GM12878 (cell line): Measurements from ENCODE around the gene BCKDHA. TPM values are rescaled to one million over a fixed set of nuclear protein-coding genes. Genes with fewer than 3 reads are reported as not detected.

ENCODE experiments used
- ATAC-seq: fragments of 200-7000 bp; cut with Tn5 transposase; 3 replicates; pipeline ENCODE4 v1.9.1; 2020; ENCODE audit warnings: mild to moderate bottlenecking, moderate library complexity
- BruUV-seq: library from RNA; stranded (reverse); fragments of 400-500 nt; replicated peaks from 2 replicates; lab custom pipeline; 2021; lab: Mats Ljungman, UMichigan
- CTCF ChIA-PET: fragments of 300-600 bp; sonication (Branson Sonifier 250); formaldehyde crosslinking; extraction: SDS; loops from one replicate; lab custom pipeline; 2021; ENCODE audit warnings: inconsistent platforms; lab: Yijun Ruan, JAX
- POLR2A ChIA-PET: fragments of 350-600 bp; formaldehyde crosslinking; extraction: SDS; loops from one replicate; lab custom pipeline; 2021; ENCODE audit warnings: inconsistent platforms; lab: Charles Lee
- RAD21 ChIA-PET: fragments of 300-600 bp; sonication (Branson Sonifier 250); formaldehyde crosslinking; loops from one replicate; lab custom pipeline; 2023; ENCODE audit warnings: antibody characterized with exemption; ENCODE audit not compliant: unreplicated experiment; lab: Charles Lee
- SMC1A ChIA-PET: fragments of 300-600 bp; sonication (Branson Sonifier 250); formaldehyde crosslinking; loops from one replicate; lab custom pipeline; 2023; ENCODE audit not compliant: unreplicated experiment, uncharacterized antibody; lab: Charles Lee
- DNase-seq: peaks from one replicate; pipeline ENCODE4 v3.0.0-alpha.2; 2011; ENCODE audit warnings: low read depth, low spot score
- FAIRE-seq: peaks from 3 replicates; lab custom pipeline; 2011; peaks lifted over from hg19 to GRCh38; lab: Jason Lieb, UNC
- H2AFZ ChIP-seq: 2 replicates; pipeline ENCODE4 v1.6.0; 2011; ENCODE audit warnings: low read depth, low read length, control low read depth; ENCODE audit not compliant: control insufficient read depth
- H3K27ac ChIP-seq: 2 replicates; pipeline ENCODE4 v1.5.1; 2011; ENCODE audit warnings: control low read depth; ENCODE audit not compliant: control insufficient read depth, insufficient read depth
- H3K27me3 ChIP-seq, 2 experiments: replicated peaks in 1 of 2; 2 replicates each; pipeline versions ENCODE4 v1.6.0 to v1.6.1; 2011; ENCODE audit warnings: low read length in 1 of 2; ENCODE audit not compliant: control insufficient read depth in 2 of 2, insufficient read depth in 2 of 2
- H3K36me3 ChIP-seq, 2 experiments: 2 replicates each; pipeline ENCODE4 v1.5.1; 2011; ENCODE audit warnings: low read length in 1 of 2; ENCODE audit not compliant: control insufficient read depth in 2 of 2, insufficient read depth in 2 of 2
- H3K4me1 ChIP-seq: 2 replicates; pipeline ENCODE4 v1.6.1; 2011; ENCODE audit warnings: mild to moderate bottlenecking, low read length, moderate library complexity, mixed read lengths; ENCODE audit not compliant: control insufficient read depth, insufficient read depth
- H3K4me2 ChIP-seq: 2 replicates; pipeline ENCODE4 v1.6.0; 2011; ENCODE audit warnings: control low read depth; ENCODE audit not compliant: control insufficient read depth, insufficient read depth
- H3K4me3 ChIP-seq: fragments of 200-600 bp; sonication (generic); 2 replicates; pipeline ENCODE4 v1.5.1; 2016
- H3K79me2 ChIP-seq: 2 replicates; pipeline ENCODE4 v1.6.0; 2011; ENCODE audit warnings: low read length; ENCODE audit not compliant: control insufficient read depth, insufficient read depth
- H3K9ac ChIP-seq: 2 replicates; pipeline ENCODE4 v1.8.0; 2011; ENCODE audit warnings: low read length, control low read depth, mixed read lengths; ENCODE audit not compliant: control insufficient read depth, insufficient read depth
- H3K9me3 ChIP-seq: replicated peaks from 3 replicates; pipeline ENCODE4 v1.5.1; 2011; ENCODE audit warnings: mild to moderate bottlenecking, low read length; ENCODE audit not compliant: control insufficient read depth, insufficient read depth
- H4K20me1 ChIP-seq: 2 replicates; pipeline ENCODE4 v1.6.0; 2011; ENCODE audit not compliant: control insufficient read depth, insufficient read depth
- CHD2 ChIP-seq: IDR thresholded peaks from 2 replicates; pipeline ENCODE4 v1.6.1; 2011; ENCODE audit warnings: low read depth, low read length, improper control_type of control experiment, borderline replicate concordance
- JUND ChIP-seq: IDR thresholded peaks from 2 replicates; pipeline ENCODE4 v1.6.1; 2012; ENCODE audit warnings: low read depth, mild to moderate bottlenecking, low read length, improper control_type of control experiment, moderate library complexity
- KLF5 ChIP-seq: fragments of 450-650 bp; IDR thresholded peaks from 2 replicates; pipeline ENCODE4 v1.6.1; 2014; ENCODE audit warnings: mild to moderate bottlenecking; ENCODE audit not compliant: partially characterized antibody
- NBN ChIP-seq: fragments of 450-650 bp; IDR thresholded peaks from 2 replicates; pipeline ENCODE4 v1.6.1; 2016
- SMAD1 ChIP-seq: fragments of 450-650 bp; IDR thresholded peaks from 2 replicates; pipeline ENCODE4 v1.6.1; 2018; ENCODE audit warnings: mild to moderate bottlenecking, low read depth; ENCODE audit not compliant: partially characterized antibody
- SPI1 ChIP-seq: IDR thresholded peaks from 2 replicates; pipeline ENCODE4 v1.6.1; 2011; ENCODE audit warnings: low read depth, mild to moderate bottlenecking, low read length, moderate library complexity, borderline replicate concordance; ENCODE audit not compliant: insufficient read depth
- SUPT20H ChIP-seq: IDR thresholded peaks from 2 replicates; pipeline ENCODE4 v1.6.1; 2011; ENCODE audit warnings: low read depth, mild to moderate bottlenecking, low read length, moderate library complexity, borderline replicate concordance; ENCODE audit not compliant: control insufficient read depth
- ZZZ3 ChIP-seq: IDR thresholded peaks from 2 replicates; pipeline ENCODE4 v1.6.1; 2011; ENCODE audit warnings: low read depth; ENCODE audit not compliant: control insufficient read depth, insufficient read length
- WGBS: methylation state at CpG from one replicate; pipeline ENCODE4 v1.1.6; 2016; ENCODE audit warnings: low lambda C conversion rate; ENCODE audit not compliant: insufficient replicate concordance, insufficient coverage; ENCODE audit errors: missing lambda C conversion rate; 5-methylcytosine and 5-hydroxymethylcytosine counted together
- in situ Hi-C: fragments of 300-500 bp; cut with MboI; formaldehyde crosslinking; loops from 9 replicates; pipeline ENCODE4 v1.14.3; 2018; ENCODE audit warnings: mixed read lengths
- intact Hi-C: fragments of 100-400 bp; cut with micrococcal nuclease; formaldehyde crosslinking; loops from one replicate; pipeline ENCODE4 v1.14.2; 2022; ENCODE audit not compliant: unreplicated experiment
- polyA plus RNA-seq, 11 experiments: library from polyadenylated mRNA; depleted of rRNA in 4 of 11; unstranded in 6 of 11; stranded (reverse) in 5 of 11; fragments of >200 nt; fragmentation: Nextera tagmentation in 4 of 11; fragmentation: Illumina TruSeq in 1 of 11; extraction: Ambion mirVana in 4 of 11; extraction: Trizol in 1 of 11; gene quantifications; 1 replicate in 1 of 11; 2 replicates in 10 of 11; pipeline versions ENCODE4 v1.2.1 to v1.2.3, GENCODE V29; 2011 to 2016; ENCODE audit warnings: inconsistent platforms in 2 of 11, missing spikeins in 2 of 11, low read depth in 1 of 11
- total RNA-seq, 4 experiments: library from RNA; depleted of rRNA in 3 of 4; stranded (reverse); fragments of >200 nt in 3 of 4; fragmentation: Illumina TruSeq in 1 of 4; extraction: Trizol in 1 of 4; gene quantifications; 2 replicates each; pipeline versions ENCODE4 v1.2.1 to v1.2.3, GENCODE V29; 2013 to 2021
- TF ChIP-seq, protein P1 (sequence below): fragments of 450-650 bp; IDR thresholded peaks from 2 replicates; pipeline ENCODE4 v1.6.1; 2016; ENCODE audit warnings: mild to moderate bottlenecking, moderate library complexity, borderline replicate concordance
- TF ChIP-seq, protein P2 (sequence below): IDR thresholded peaks from 2 replicates; pipeline ENCODE4 v1.6.1; 2011; ENCODE audit warnings: mild to moderate bottlenecking, low read depth, low read length, moderate library complexity; ENCODE audit not compliant: insufficient replicate concordance
- TF ChIP-seq, protein P3 (sequence below): fragments of 450-650 bp; IDR thresholded peaks from 2 replicates; pipeline ENCODE4 v1.6.1; 2017; ENCODE audit warnings: mild to moderate bottlenecking, moderate library complexity

BCKDHA gene
- total and polyA plus RNA-seq, 10 of the 15 experiments (the other 5 are each of a cell fraction or from before 2014, with no cell fraction given): 9.9 to 107 (median 46.4) TPM

DNA sequence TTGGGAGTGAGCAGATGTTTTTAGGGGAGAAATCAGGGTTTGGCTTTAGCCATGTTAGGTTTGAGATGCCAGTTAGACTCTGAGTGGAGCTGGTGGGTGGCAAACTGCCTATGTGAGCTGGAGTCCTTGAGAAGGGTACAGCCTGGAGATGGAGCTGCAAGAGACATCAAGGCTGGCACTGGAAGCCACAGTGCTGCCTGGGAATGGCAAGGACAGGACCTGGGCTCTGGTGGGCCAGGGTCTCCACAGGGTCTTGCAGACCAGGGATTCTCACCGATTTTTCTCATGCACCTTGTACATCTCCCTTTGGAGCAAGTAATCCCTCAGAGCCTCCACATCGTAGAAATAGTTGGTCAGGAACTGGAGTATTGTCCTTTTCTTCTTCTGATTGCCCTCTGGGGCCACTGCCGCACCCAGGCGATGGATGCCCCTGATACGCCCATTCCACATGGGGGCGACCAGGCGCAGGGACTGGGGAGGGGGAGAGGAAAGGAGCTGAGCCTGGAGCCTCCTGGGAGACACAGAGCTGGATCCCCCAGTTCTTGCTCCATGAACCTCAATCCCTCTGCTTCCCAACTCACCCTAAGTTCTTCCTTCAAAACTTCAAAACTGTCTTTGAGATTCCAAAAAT, 40.4 kb downstream of the BCKDHA start:
- ChIA-PET SMC1A (interaction anchor here (0.7 to 1.2 kb wide), 2 partner anchors 11 to 28 kb away, joined by 3 to 4 read pairs; no protein-coding TSS in a partner anchor), POLR2A (interaction anchor here (0.5 to 0.6 kb wide), 2 partner anchors 84 to 304 kb away, joined by 3 to 5 read pairs; no protein-coding TSS in a partner anchor), CTCF (interaction anchor here (0.7 to 3.3 kb wide), 4 partner anchors 9 to 131 kb away, joined by 3 to 19 read pairs (median 4); no protein-coding TSS in a partner anchor), RAD21 (interaction anchor here (1.2 kb wide), 1 partner anchor 9 kb away, joined by 4 read pairs; no protein-coding TSS in a partner anchor)
- no peak overlapping the region for H3K9ac ChIP-seq
- no peak overlapping the region for H3K27ac ChIP-seq
- H4K20me1 ChIP-seq: no peaks in the 10 kb centered on the region
- H2AFZ ChIP-seq: no peak overlapping the region
- H3K27me3 ChIP-seq: no peaks in the 10 kb centered on the region
- H3K9me3 ChIP-seq: no peaks in the 10 kb centered on the region
- no peak for ATAC-seq
- H3K4me2 ChIP-seq: no peak overlapping the region; the same call in 1 of the 2 replicates
- intact Hi-C loops: loop anchor here (5.0 kb wide), 1 partner anchor 236 kb away; no protein-coding TSS in a partner anchor
- in situ Hi-C loops: no loop called here
- no TSS peak for BruUV-seq
- H3K79me2 ChIP-seq: peaks cover 2% of the 10 kb centered on the region
- no peaks in the 10 kb centered on the region for H3K4me1 ChIP-seq
- no peak overlapping the region for H3K4me3 ChIP-seq
- no peak for FAIRE-seq
- peaks cover 2% of the 10 kb centered on the region in 2 experiments; a peak in 3 of 4 replicates for H3K36me3 ChIP-seq
- DNase-seq: no peak
- WGBS: 95% methylated on average over 7 of the region's 7 CpGs
- TF ChIP-seq, protein P1, sequence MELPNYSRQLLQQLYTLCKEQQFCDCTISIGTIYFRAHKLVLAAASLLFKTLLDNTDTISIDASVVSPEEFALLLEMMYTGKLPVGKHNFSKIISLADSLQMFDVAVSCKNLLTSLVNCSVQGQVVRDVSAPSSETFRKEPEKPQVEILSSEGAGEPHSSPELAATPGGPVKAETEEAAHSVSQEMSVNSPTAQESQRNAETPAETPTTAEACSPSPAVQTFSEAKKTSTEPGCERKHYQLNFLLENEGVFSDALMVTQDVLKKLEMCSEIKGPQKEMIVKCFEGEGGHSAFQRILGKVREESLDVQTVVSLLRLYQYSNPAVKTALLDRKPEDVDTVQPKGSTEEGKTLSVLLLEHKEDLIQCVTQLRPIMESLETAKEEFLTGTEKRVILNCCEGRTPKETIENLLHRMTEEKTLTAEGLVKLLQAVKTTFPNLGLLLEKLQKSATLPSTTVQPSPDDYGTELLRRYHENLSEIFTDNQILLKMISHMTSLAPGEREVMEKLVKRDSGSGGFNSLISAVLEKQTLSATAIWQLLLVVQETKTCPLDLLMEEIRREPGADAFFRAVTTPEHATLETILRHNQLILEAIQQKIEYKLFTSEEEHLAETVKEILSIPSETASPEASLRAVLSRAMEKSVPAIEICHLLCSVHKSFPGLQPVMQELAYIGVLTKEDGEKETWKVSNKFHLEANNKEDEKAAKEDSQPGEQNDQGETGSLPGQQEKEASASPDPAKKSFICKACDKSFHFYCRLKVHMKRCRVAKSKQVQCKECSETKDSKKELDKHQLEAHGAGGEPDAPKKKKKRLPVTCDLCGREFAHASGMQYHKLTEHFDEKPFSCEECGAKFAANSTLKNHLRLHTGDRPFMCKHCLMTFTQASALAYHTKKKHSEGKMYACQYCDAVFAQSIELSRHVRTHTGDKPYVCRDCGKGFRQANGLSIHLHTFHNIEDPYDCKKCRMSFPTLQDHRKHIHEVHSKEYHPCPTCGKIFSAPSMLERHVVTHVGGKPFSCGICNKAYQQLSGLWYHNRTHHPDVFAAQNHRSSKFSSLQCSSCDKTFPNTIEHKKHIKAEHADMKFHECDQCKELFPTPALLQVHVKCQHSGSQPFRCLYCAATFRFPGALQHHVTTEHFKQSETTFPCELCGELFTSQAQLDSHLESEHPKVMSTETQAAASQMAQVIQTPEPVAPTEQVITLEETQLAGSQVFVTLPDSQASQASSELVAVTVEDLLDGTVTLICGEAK: no peak
- TF ChIP-seq, protein P2, sequence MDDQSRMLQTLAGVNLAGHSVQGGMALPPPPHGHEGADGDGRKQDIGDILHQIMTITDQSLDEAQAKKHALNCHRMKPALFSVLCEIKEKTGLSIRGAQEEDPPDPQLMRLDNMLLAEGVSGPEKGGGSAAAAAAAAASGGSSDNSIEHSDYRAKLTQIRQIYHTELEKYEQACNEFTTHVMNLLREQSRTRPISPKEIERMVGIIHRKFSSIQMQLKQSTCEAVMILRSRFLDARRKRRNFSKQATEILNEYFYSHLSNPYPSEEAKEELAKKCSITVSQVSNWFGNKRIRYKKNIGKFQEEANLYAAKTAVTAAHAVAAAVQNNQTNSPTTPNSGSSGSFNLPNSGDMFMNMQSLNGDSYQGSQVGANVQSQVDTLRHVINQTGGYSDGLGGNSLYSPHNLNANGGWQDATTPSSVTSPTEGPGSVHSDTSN: no peak
- TF ChIP-seq SPI1: no peak
- TF ChIP-seq NBN: no peak
- TF ChIP-seq JUND: no peak
- TF ChIP-seq CHD2: no peak
- TF ChIP-seq, protein P3, sequence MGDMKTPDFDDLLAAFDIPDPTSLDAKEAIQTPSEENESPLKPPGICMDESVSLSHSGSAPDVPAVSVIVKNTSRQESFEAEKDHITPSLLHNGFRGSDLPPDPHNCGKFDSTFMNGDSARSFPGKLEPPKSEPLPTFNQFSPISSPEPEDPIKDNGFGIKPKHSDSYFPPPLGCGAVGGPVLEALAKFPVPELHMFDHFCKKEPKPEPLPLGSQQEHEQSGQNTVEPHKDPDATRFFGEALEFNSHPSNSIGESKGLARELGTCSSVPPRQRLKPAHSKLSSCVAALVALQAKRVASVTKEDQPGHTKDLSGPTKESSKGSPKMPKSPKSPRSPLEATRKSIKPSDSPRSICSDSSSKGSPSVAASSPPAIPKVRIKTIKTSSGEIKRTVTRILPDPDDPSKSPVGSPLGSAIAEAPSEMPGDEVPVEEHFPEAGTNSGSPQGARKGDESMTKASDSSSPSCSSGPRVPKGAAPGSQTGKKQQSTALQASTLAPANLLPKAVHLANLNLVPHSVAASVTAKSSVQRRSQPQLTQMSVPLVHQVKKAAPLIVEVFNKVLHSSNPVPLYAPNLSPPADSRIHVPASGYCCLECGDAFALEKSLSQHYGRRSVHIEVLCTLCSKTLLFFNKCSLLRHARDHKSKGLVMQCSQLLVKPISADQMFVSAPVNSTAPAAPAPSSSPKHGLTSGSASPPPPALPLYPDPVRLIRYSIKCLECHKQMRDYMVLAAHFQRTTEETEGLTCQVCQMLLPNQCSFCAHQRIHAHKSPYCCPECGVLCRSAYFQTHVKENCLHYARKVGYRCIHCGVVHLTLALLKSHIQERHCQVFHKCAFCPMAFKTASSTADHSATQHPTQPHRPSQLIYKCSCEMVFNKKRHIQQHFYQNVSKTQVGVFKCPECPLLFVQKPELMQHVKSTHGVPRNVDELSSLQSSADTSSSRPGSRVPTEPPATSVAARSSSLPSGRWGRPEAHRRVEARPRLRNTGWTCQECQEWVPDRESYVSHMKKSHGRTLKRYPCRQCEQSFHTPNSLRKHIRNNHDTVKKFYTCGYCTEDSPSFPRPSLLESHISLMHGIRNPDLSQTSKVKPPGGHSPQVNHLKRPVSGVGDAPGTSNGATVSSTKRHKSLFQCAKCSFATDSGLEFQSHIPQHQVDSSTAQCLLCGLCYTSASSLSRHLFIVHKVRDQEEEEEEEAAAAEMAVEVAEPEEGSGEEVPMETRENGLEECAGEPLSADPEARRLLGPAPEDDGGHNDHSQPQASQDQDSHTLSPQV: no peak
- TF ChIP-seq KLF5: no peak
- no peak for TF ChIP-seq SUPT20H
- no peak for TF ChIP-seq SMAD1
- TF ChIP-seq ZZZ3: no peak
